HG03095 (cell line): ENCODE results near the gene ASMTL.
A peak's percentile ranks its signal among the peaks of the same experiment; 100 is the strongest.
"Not testable (repeated sequence)": the region's sequence is repeated elsewhere in the genome, so short reads cannot be mapped to it uniquely, and the experiment has no call there.

Experiments
- ATAC-seq: cut with Tn5 transposase; IDR thresholded peaks from one replicate; pipeline ENCODE4 v1.9.1; 2021; ENCODE audit warnings: moderate library complexity; ENCODE audit not compliant: unreplicated experiment

Gene ASMTL

GRCh38 chrX:1411326-1411725 is 41.4 kb downstream of the ASMTL start:
- no peak for ATAC-seq

GRCh38 chrX:1407035-1407434 is 45.7 kb downstream of the ASMTL start:
- no peak for ATAC-seq

GRCh38 chrX:1405769-1406168 is 46.9 kb downstream of the ASMTL start:
- not testable (repeated sequence) for ATAC-seq

GRCh38 chrX:1403867-1404266 is 48.8 kb downstream of the ASMTL start:
- ATAC-seq, result not testable (repeated sequence)

GRCh38 chrX:1403228-1403627 is 49.5 kb downstream of the ASMTL start:
- no peak for ATAC-seq

- no peak for ATAC-seq
These were observed 50.9 kb downstream of the ASMTL start for GRCh38 chrX:1401611-1402430.

GRCh38 chrX:1400742-1401471 is 51.8 kb downstream of the ASMTL start:
- ATAC-seq, result no peak

- no peak for ATAC-seq
These were observed 52.7 kb downstream of the ASMTL start for GRCh38 chrX:1400049-1400448.

GRCh38 chrX:1398431-1399340 is 54.0 kb downstream of the ASMTL start:
- ATAC-seq, result no peak

GRCh38 chrX:1397441-1398270 is 55.1 kb downstream of the ASMTL start:
- ATAC-seq, result no peak

GRCh38 chrX:1397001-1397400 is 55.7 kb downstream of the ASMTL start:
- ATAC-seq, result no peak

- no peak for ATAC-seq
These were observed 57.0 kb downstream of the ASMTL start for GRCh38 chrX:1395646-1396216.

- no peak for ATAC-seq
These were observed 57.8 kb downstream of the ASMTL start for GRCh38 chrX:1394731-1395501.

GRCh38 chrX:1393871-1394615 is 58.7 kb downstream of the ASMTL start:
- ATAC-seq, result no peak

GRCh38 chrX:1392376-1393068 is 60.2 kb downstream of the ASMTL start:
- peak; percentile 20 for ATAC-seq

GRCh38 chrX:1391707-1392375 is 60.9 kb downstream of the ASMTL start, which contains the start of gene SLC25A6:
SLC25A6 (minus strand) TSS chrX:1392113; CDS start chrX:1392009, 104 bp downstream.
- ATAC-seq, result peak; percentile 97

- ATAC-seq, result no peak
These were observed 61.4 kb downstream of the ASMTL start for GRCh38 chrX:1391370-1391706.
